ENCODE data around the gene SPAG7.

The SPAG7 gene

GRCh38 chr17:4967539-4968485 is at the start of gene SPAG7:
TSS of gene SPAG7 (minus strand) at chr17:4967817. CDS start at chr17:4967804, 13 bp downstream.
- peak in 57 of 58 donors; percentile 91 to 100 (median 97) for DNase-seq

GRCh38 chr17:5014357-5014756 is 46.7 kb upstream of the SPAG7 start:
- DNase-seq, result no peak

DNA sequence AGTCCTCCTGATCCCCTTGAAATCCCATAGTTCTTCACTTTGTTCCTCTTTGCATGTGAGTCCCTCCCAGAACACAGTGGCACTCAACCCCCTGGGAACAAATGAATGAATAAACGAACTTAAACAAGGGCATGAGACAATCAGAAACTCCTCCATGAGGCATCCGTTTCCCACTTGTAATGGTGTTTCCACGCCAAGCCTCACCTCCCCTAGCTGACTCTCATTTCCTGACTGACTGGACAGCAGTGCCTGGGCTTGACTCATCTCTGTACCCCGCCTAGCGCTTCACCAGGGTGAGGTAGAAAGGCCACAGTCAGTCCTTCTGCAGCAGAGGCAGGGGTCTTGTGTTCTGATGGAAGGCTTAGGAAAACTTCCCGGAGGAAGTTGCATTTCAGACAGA is 44.3 kb upstream of the SPAG7 start:
- DNase-seq, result no peak

DNA sequence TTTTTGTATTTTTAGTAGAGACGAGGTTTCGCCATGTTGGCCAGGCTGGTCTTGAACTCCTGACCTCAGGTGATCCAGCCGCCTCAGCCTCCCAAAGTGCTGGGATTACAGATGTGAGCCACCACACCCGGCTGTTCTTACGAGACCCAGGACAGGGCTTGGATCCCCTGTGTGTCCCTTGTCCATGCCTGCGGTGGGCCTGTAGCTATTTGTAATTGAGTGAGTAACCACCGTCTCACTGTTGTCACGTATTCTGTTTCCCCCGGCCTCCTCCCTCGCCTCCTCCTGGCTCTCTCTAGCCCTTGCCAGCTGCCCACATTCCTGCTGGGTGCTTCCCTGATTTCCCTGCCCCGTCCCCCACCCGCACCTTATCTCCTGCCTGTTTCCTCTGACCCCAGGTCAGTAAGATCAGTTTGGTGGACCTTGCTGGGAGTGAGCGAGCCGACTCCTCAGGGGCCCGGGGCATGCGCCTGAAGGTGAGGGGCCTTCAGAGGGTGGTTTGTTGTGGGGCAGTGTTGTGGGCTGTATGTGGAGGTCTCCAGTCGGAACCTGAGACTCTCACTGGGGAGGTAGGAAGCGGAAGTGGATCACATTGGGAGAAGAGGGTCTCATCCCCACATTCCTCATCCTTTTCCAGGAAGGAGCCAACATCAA is 35.7 kb upstream of the SPAG7 start:
- DNase-seq, result no peak

DNA sequence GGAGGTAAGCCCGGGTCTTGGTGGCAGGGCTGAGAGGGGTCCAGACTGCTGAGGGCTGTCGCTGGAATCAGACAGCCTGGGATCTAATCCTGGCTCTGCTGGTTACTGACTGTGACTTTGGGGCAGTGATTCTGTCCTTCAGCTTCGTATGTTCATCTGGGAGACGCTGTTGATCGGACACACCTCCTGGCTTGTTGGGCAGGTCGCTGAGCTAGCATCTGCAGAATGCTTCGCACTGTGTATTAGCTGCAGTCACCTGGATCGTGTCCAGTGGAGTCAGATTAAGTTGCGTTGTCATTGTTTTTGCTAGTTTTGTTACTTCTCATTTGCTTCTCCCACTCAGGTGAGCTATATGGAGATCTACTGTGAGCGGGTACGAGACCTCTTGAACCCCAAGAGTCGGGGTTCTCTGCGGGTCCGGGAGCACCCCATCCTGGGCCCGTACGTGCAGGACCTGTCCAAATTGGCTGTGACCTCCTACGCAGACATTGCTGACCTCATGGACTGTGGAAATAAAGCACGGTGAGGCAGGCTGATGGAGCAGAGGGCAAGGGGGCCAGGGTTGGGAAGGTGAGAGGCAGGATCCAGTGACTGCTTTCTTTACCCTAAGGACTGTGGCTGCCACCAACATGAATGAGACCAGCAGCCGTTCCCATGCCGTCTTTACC is 34.6 kb upstream of the SPAG7 start:
- DNase-seq, result no peak

DNA sequence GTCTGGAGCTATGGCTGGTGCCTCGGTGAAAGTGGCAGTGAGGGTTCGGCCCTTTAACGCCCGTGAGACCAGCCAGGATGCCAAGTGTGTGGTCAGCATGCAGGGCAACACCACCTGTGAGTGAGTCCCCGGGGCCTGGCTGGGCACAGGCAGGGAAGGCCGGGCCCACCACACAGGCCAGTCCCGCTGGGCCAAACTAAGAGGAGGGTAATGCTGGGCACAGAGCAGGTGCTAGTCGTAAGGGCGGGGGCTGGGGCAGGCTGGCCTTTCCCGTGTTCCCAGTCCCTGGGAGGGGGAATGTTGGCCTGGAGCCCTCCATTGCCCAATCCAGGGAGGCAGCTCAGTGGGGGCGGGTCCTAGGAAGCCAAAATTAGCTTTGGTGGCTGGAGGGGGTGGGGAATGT is 32.6 kb upstream of the SPAG7 start:
- peak in 3 of 58 donors; percentile 12 to 18 (median 13) for DNase-seq

- no peak for DNase-seq
These were observed 31.9 kb upstream of the SPAG7 start for GRCh38 chr17:4999430-5000093.

- no peak for DNase-seq
These were observed 31.3 kb upstream of the SPAG7 start for GRCh38 chr17:4998732-4999429.

DNA sequence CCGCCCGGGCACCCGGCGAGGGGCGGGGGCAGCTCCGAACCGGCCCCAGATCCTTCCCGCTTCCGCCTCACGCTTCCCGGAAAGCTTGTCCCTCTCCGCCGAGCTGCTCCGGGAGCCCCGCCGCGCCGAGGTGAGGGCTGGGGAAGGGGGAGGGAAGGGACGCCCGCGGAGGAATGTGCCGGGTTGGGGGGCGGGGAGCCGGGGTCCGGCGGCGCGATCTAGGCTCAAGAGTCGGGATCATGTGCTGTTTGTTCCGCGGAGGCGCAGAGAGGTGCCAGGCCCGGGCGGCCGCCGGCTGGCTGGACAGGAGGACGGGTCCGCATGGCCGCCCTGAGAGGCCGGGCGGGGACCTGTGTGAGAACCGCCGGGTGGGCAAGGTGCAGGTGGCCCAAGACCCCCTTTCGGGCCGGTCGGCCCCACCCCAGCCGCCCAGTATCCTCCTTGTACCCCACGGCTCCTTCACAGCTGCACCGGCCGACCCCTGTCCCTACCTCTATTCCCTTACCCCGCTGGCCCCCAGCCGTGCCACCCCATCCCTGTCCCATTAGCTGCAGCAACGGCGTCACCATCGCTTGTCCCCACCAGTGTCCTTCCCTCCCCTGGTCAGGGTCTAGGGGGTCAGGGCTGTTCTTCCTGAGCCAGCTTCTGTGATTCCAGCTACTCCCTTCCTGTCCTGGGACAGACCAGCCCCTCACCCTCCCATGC is 30.6 kb upstream of the SPAG7 start:
- DNase-seq, result peak in 12 of 58 donors; percentile 34 to 65 (median 54)

DNA sequence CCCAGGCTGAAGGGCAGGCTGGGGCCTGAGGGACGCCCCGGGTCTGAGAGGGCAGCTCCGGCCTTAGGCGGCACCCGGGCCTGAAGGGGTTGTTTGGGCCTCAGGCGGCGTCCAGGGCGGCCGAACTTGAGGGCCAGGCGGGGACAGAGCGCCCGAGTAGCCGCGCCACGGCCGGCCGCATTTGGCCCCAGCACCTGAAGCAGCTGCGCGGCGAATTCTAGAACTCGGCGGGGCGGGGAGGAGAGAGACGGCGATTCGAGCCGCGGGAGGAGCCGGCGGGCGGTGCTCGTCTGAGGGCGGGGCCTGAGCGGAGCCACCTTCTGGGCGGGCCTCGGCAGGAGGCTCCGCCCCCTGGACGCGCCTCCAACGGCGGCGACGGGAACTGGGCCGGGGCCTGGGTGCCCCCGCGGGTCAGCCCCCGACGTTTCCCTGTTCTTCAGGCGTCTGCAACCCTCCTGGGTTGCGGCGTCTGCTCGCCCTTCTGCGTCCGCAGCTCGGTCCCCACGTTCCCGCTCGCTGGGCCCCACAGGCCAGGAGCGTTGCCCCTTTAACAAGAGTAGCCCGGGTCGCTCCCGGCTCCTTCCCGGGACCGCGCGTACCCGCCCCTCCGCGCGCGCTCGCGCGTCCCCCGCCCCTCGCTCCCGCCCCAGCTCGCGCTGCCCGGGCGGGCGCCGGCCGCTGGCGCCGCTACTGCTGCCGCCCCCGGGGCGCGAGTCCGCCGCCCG is 29.8 kb upstream of the SPAG7 start, which contains the start of the genes INCA1 and KIF1C:
Gene INCA1, minus strand, starts transcription at position 221 of the 725 bp plus-strand sequence. CDS start 3,085 bp downstream, outside the sequence.
Gene KIF1C, plus strand, starts transcription at position 649 of the 725 bp plus-strand sequence. CDS start 2,297 bp downstream, outside the sequence.
- DNase-seq, result peak; percentile 70 to 97 (median 91)

- no peak for DNase-seq
These were observed 26.5 kb upstream of the SPAG7 start for GRCh38 chr17:4994081-4994595.

- peak in 5 of 58 donors; percentile 41 to 80 (median 53) for DNase-seq
These were observed 20.4 kb upstream of the SPAG7 start for GRCh38 chr17:4987767-4988567.

DNA sequence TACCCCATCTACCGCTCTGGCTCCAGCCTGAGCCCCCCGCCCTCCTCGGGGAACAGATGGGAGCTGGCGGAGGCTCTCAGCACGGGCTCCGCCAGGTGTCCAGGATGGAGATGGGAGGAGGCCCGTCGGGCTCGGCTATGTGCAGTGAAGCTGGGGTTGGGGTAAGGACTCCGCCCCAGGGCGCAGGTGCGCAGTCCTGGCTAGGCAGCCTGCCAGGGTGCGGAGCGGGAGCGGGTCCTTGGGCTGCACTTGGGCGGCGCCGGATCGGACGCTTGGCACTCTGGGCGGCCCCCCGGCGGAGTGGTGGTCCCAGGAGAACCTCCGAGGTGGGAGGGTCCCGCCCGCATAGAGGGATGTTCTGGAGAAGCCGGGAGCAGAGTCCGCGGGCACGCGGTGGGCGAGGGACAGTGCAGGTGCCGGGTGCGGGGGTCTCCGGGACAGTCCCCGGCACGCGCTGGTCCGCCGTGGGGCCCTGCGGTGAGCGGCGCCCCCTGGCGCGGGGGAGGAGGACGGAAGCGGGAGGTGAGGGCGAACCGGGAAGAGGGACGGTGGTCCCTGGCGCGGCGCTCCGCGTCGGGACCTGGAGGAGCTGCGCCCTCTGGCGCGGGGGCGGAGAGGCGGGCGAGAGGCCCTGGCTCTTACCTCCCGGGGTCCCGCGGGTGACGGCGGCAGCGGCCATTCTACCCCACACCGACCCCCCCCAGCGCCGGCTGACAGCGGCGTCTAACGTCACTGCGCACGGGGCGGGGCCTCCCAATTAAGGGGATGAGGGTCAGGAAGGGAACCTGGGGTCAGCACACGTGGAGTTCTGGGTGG is 19.5 kb upstream of the SPAG7 start, which contains the start of gene CAMTA2:
Gene CAMTA2, minus strand, starts transcription at position 725 of the 816 bp plus-strand sequence. CDS start 1,453 bp downstream, outside the sequence.
- peak in 57 of 58 donors; percentile 36 to 92 (median 79) for DNase-seq

GRCh38 chr17:4986403-4986802 is 18.8 kb upstream of the SPAG7 start:
- peak in 2 of 58 donors; percentile 14 to 30 for DNase-seq

- DNase-seq, result no peak
These were observed 14.7 kb upstream of the SPAG7 start for GRCh38 chr17:4982305-4982704.

DNA sequence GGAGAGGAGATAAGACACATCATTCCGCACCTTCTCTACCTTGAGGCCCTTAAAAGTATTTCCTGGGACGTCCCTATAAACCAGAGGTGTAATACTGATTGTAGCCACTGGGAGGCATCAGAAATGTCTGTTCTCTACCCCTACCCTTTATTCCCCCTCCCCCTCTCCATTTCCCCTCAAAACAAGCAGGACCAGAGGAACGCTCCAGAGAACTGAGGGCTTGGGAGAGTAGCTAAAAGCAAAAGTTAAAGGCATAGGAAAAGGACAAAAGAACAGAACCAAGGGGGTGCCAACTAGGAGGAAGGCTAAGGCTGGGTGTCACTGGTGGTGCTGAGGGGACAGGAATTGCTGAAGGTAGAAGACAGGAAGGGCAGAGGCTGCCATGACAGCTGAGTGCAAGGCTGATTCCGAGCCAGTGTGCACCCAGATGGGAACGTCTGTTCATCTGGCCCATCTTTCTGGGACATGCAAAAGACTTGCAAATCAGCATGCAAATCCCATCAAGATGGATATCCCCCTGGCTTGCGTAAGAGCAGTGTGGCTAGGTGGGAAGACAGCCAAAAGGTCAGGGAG is 13.1 kb upstream of the SPAG7 start:
- peak in 2 of 58 donors; percentile 12 to 32 for DNase-seq
